CD4-positive, CD25-positive, alpha-beta regulatory T cell (primary cell): Measurements from ENCODE around the gene LGMN. TPM values are rescaled to one million over a fixed set of nuclear protein-coding genes. Genes with fewer than 3 reads are reported as not detected.
"Not testable (repeated sequence)": the region's sequence is repeated elsewhere in the genome, so short reads cannot be mapped to it uniquely, and the experiment has no call there.

ENCODE experiments used
- ATAC-seq, 2 donors: fragments of 150-1000 bp; cut with Tn5 transposase; one replicate each; pipeline ENCODE4 v1.10.0; 2021; ENCODE audit warnings: low read depth in 2 of 2, moderate number of reproducible peaks in 2 of 2, moderate library complexity in 1 of 2
- DNase-seq, 3 donors: peaks; one replicate each; pipeline versions ENCODE4 v3.0.0 to v3.0.0-alpha.2; 2012 to 2022; ENCODE audit warnings: mixed read lengths in 1 of 3
- H3K27ac ChIP-seq: one replicate; pipeline ENCODE4 v1.7.0; 2013; ENCODE audit warnings: mild to moderate bottlenecking, low read length; ENCODE audit not compliant: insufficient read depth, poor library complexity, severe bottlenecking
- H3K27me3 ChIP-seq: one replicate; pipeline ENCODE4 v1.7.0; 2013; ENCODE audit warnings: low read length; ENCODE audit not compliant: control insufficient read depth, insufficient read depth
- H3K36me3 ChIP-seq: one replicate; pipeline ENCODE4 v1.7.0; 2013; ENCODE audit warnings: mild to moderate bottlenecking, low read length, moderate library complexity; ENCODE audit not compliant: control insufficient read depth, insufficient read depth
- H3K4me1 ChIP-seq: 2 replicates; pipeline ENCODE4 v1.7.0; 2013; ENCODE audit warnings: mild to moderate bottlenecking, low read length; ENCODE audit not compliant: insufficient read depth, control insufficient read depth, poor library complexity, severe bottlenecking
- H3K4me3 ChIP-seq: one replicate; pipeline ENCODE4 v1.7.0; 2013; ENCODE audit warnings: low read depth, mild to moderate bottlenecking, low read length, moderate library complexity
- H3K9me3 ChIP-seq, 2 experiments: 1 replicate in 1 of 2; 2 replicates in 1 of 2; pipeline ENCODE4 v1.7.0; 2013; ENCODE audit warnings: low read length in 2 of 2, mild to moderate bottlenecking in 1 of 2, moderate library complexity in 1 of 2; ENCODE audit not compliant: control insufficient read depth in 2 of 2
- H3K27ac Mint-ChIP-seq, 3 donors: one replicate each; pipeline ENCODE4 v1.8.0; 2020 to 2022; ENCODE audit warnings: mild to moderate bottlenecking in 3 of 3, mixed read lengths in 3 of 3, moderate library complexity in 2 of 3
- H3K27me3 Mint-ChIP-seq: one replicate; pipeline ENCODE4 v1.8.0; 2022; ENCODE audit warnings: mild to moderate bottlenecking, mixed read lengths
- H3K36me3 Mint-ChIP-seq: one replicate; pipeline ENCODE4 v1.8.0; 2020; ENCODE audit warnings: mixed read lengths
- H3K4me1 Mint-ChIP-seq, 4 donors: one replicate each; pipeline ENCODE4 v1.8.0; 2020 to 2022; ENCODE audit warnings: mixed read lengths in 4 of 4, mild to moderate bottlenecking in 1 of 4
- H3K4me3 Mint-ChIP-seq, 4 donors: one replicate each; pipeline ENCODE4 v1.8.0; 2020 to 2022; ENCODE audit warnings: mild to moderate bottlenecking in 4 of 4, mixed read lengths in 4 of 4, moderate library complexity in 3 of 4
- H3K9me3 Mint-ChIP-seq, 7 donors: one replicate each; pipeline ENCODE4 v1.8.0; 2020 to 2022; ENCODE audit warnings: mixed read lengths in 7 of 7, mild to moderate bottlenecking in 3 of 7, moderate library complexity in 2 of 7
- polyA plus RNA-seq, 4 donors: library from polyadenylated mRNA; unstranded; fragments of 300-500 nt; fragmentation: Illumina TruSeq; gene quantifications; one replicate each; pipeline ENCODE4 v1.2.3, GENCODE V29; 2021
- total RNA-seq: library from RNA; stranded (reverse); gene quantifications from one replicate; pipeline ENCODE4 v1.2.3, GENCODE V29; 2022

LGMN gene
- total and polyA plus RNA-seq, 5 donors from 2014 or later = 10.9 to 34.4 (median 18.5) TPM

- DNase-seq = no peak
- H3K27ac ChIP-seq = no peak overlapping the region
- peaks cover 19% of the 10 kb centered on the region for H3K36me3 Mint-ChIP-seq
These were observed 62.6 kb downstream of the LGMN start for GRCh38 chr14:92685784-92686355.

GRCh38 chr14:92684801-92685560, 63.4 kb downstream of the LGMN start:
- H3K27ac Mint-ChIP-seq = peak overlapping the region in 1 of 3 donors; percentile 14
- no peak overlapping the region for H3K4me3 Mint-ChIP-seq
- H3K4me3 ChIP-seq = no peak overlapping the region
- peaks cover 25% of the 10 kb centered on the region for H3K36me3 Mint-ChIP-seq
- no peaks in the 10 kb centered on the region for H3K9me3 ChIP-seq
- peaks cover 15% of the 10 kb centered on the region for H3K4me1 ChIP-seq
- DNase-seq (no peak), ATAC-seq (no peak)
- H3K36me3 ChIP-seq = peaks cover 82% of the 10 kb centered on the region
- H3K9me3 Mint-ChIP-seq = peaks cover 0 to 1% (median 0%) of the 10 kb centered on the region in 7 donors
- H3K27ac ChIP-seq = no peak overlapping the region
- no peaks in the 10 kb centered on the region for H3K27me3 ChIP-seq
- H3K4me1 Mint-ChIP-seq = peaks cover 5 to 14% (median 10%) of the 10 kb centered on the region in 4 donors
- H3K27me3 Mint-ChIP-seq = no peaks in the 10 kb centered on the region

More at GRCh38 chr14:92685784-92686355, 62.6 kb downstream of the LGMN start:
- Histone ChIP-seq H3K27me3 (no peaks in the 10 kb centered on the region), H3K36me3 (peaks cover 78% of the 10 kb centered on the region), H3K9me3 (no peaks in the 10 kb centered on the region), H3K4me1 (peaks cover 11% of the 10 kb centered on the region), H3K4me3 (no peak overlapping the region)
- no peaks in the 10 kb centered on the region for H3K27me3 Mint-ChIP-seq
- peaks cover 5 to 12% (median 8%) of the 10 kb centered on the region in 4 donors for H3K4me1 Mint-ChIP-seq
- H3K4me3 Mint-ChIP-seq = no peak overlapping the region
- no peak for ATAC-seq
- H3K27ac Mint-ChIP-seq = peak overlapping the region in 1 of 3 donors; percentile 52
- H3K9me3 Mint-ChIP-seq = peaks cover 0 to 1% (median 0%) of the 10 kb centered on the region in 7 donors

GRCh38 chr14:92683041-92683440, 65.4 kb downstream of the LGMN start:
- Mint-ChIP-seq H3K9me3 (peaks cover 0 to 1% (median 0%) of the 10 kb centered on the region in 7 donors), H3K4me3 (no peak overlapping the region), H3K27me3 (no peaks in the 10 kb centered on the region), H3K36me3 (peaks cover 40% of the 10 kb centered on the region), H3K27ac (no peak overlapping the region), H3K4me1 (peaks cover 5 to 16% (median 10%) of the 10 kb centered on the region in 4 donors)
- Histone ChIP-seq H3K36me3 (peaks cover 87% of the 10 kb centered on the region), H3K4me3 (no peak overlapping the region), H3K27ac (no peak overlapping the region), H3K27me3 (no peaks in the 10 kb centered on the region), H3K4me1 (peaks cover 15% of the 10 kb centered on the region), H3K9me3 (no peaks in the 10 kb centered on the region)
- ATAC-seq (no peak), DNase-seq (no peak)

- Histone ChIP-seq H3K4me1 (peaks cover 20% of the 10 kb centered on the region), H3K9me3 (no peaks in the 10 kb centered on the region), H3K27me3 (no peaks in the 10 kb centered on the region), H3K36me3 (peaks cover 93% of the 10 kb centered on the region), H3K4me3 (no peak overlapping the region), H3K27ac (peak overlapping the region; percentile 65)
- peaks cover 0 to 1% (median 0%) of the 10 kb centered on the region in 7 donors for H3K9me3 Mint-ChIP-seq
- H3K27me3 Mint-ChIP-seq = no peaks in the 10 kb centered on the region
- DNase-seq (peak; percentile 55 to 78 (median 75)), ATAC-seq (peak; percentile 66 to 69)
- H3K4me1 Mint-ChIP-seq = peaks cover 5 to 36% (median 23%) of the 10 kb centered on the region in 4 donors
- H3K27ac Mint-ChIP-seq = peak overlapping the region; percentile 85 to 91 (median 87)
- peaks cover 51% of the 10 kb centered on the region for H3K36me3 Mint-ChIP-seq
- peak overlapping the region in 3 of 4 donors; percentile 55 to 69 (median 56) for H3K4me3 Mint-ChIP-seq
These were observed 67.4 kb downstream of the LGMN start for GRCh38 chr14:92680781-92681650.

- H3K27ac Mint-ChIP-seq = peak overlapping the region in 2 of 3 donors; percentile 41 to 87
- not testable (repeated sequence) for H3K27me3 Mint-ChIP-seq, H3K4me3 Mint-ChIP-seq
These were observed 68.1 kb downstream of the LGMN start for GRCh38 chr14:92680330-92680729.

GRCh38 chr14:92679246-92679645, 69.2 kb downstream of the LGMN start:
- peaks cover 87% of the 10 kb centered on the region for H3K36me3 ChIP-seq
- no peaks in the 10 kb centered on the region for H3K9me3 ChIP-seq
- Mint-ChIP-seq H3K4me3 (no peak overlapping the region), H3K27me3 (no peaks in the 10 kb centered on the region), H3K9me3 (peaks cover 0 to 1% (median 0%) of the 10 kb centered on the region in 7 donors), H3K36me3 (peaks cover 55% of the 10 kb centered on the region), H3K27ac (peak overlapping the region; percentile 32 to 62 (median 56)), H3K4me1 (peaks cover 5 to 50% (median 30%) of the 10 kb centered on the region in 4 donors)
- H3K27ac ChIP-seq = no peak overlapping the region
- H3K4me1 ChIP-seq = peaks cover 33% of the 10 kb centered on the region
- H3K27me3 ChIP-seq = no peaks in the 10 kb centered on the region
- no peak for ATAC-seq
- DNase-seq = no peak
- H3K4me3 ChIP-seq = no peak overlapping the region

More at GRCh38 chr14:92680330-92680729, 68.1 kb downstream of the LGMN start:
- not testable (repeated sequence) for ATAC-seq, H3K9me3 Mint-ChIP-seq, DNase-seq, H3K27ac ChIP-seq, H3K9me3 ChIP-seq, H3K27me3 ChIP-seq, H3K4me3 ChIP-seq
- Mint-ChIP-seq H3K36me3 (peaks cover 51% of the 10 kb centered on the region), H3K4me1 (peaks cover 5 to 42% (median 24%) of the 10 kb centered on the region in 4 donors)
- H3K36me3 ChIP-seq = peaks cover 94% of the 10 kb centered on the region
- H3K4me1 ChIP-seq = peaks cover 27% of the 10 kb centered on the region

- Mint-ChIP-seq H3K9me3 (peaks cover 0 to 1% (median 0%) of the 10 kb centered on the region in 7 donors), H3K4me3 (no peak overlapping the region)
- no peak for ATAC-seq
These were observed 69.7 kb downstream of the LGMN start for GRCh38 chr14:92678766-92679165.

More at GRCh38 chr14:92678766-92679165, 69.7 kb downstream of the LGMN start:
- H3K9me3 ChIP-seq = no peaks in the 10 kb centered on the region
- no peaks in the 10 kb centered on the region for H3K27me3 Mint-ChIP-seq
- peak overlapping the region in 2 of 3 donors; percentile 9 to 48 for H3K27ac Mint-ChIP-seq
- peaks cover 87% of the 10 kb centered on the region for H3K36me3 ChIP-seq
- H3K4me1 ChIP-seq = peaks cover 33% of the 10 kb centered on the region
- peaks cover 5 to 55% (median 35%) of the 10 kb centered on the region in 4 donors for H3K4me1 Mint-ChIP-seq
- no peaks in the 10 kb centered on the region for H3K27me3 ChIP-seq
- H3K4me3 ChIP-seq = no peak overlapping the region
- peaks cover 56% of the 10 kb centered on the region for H3K36me3 Mint-ChIP-seq
- no peak for DNase-seq
- H3K27ac ChIP-seq = no peak overlapping the region
